Effector CD8-positive, alpha-beta T cell (primary cell): ENCODE results near the gene CASP3.
"Not testable (repeated sequence)": the region's sequence is repeated elsewhere in the genome, so short reads cannot be mapped to it uniquely, and the experiment has no call there.

Experiments used
- DNase-seq: peaks from one replicate; lab custom pipeline; 2025; lab: John Stamatoyannopoulos, UW

The CASP3 gene

DNA sequence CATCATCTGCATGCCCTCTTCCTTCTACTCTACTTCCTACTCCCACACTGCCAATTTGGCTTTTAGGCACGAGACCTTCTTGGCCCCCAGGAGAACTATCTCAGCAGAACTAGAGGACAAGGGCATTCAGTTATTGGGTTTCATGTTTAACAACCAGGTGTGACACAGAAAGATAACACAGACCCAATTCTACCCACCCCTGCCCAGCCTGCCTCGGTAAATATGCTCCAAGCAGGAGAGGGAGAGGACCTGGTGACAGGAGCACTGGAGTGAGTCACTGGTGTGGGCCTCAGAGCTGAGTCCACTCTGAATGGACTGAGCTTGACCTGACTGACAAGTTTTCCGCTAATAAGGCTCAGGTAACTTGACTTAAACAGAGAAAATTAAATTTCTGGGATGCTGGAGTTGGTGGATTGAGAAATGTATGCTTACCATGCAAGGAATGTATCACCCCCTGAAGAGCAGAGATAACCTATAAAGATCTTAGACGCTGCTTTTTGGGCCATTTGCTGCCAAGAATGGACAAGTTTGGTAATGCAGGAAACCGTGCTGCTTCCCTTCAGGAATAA is 52.5 kb downstream of the CASP3 start:
- no peak for DNase-seq

DNA sequence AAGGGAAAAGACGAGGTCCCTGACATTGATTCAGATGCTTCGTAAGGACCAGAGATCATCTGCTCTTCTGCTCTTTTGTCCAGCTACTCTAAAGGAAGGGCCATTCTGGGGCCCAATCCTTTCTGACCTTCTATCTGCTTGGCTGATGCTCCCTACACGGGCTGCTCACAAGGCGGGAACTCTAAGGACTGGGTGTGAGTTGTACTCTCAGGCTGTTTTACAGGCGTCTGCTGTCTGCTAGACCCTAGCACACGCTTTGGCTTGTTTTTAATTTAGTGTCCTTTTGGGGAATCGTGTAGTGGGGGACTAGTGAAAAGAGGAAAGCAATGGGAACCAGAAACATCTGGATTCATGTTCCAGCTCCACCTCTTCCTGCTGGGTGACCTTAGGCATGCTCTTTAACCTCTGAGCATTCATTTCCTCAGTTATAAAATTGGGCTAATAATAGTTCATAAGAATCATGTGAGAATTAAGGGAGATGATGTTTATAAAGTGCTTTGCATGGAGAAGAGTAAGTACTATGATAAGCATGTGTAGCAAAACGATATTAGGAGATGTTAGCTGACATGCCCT is 53.1 kb downstream of the CASP3 start:
- no peak for DNase-seq

DNA sequence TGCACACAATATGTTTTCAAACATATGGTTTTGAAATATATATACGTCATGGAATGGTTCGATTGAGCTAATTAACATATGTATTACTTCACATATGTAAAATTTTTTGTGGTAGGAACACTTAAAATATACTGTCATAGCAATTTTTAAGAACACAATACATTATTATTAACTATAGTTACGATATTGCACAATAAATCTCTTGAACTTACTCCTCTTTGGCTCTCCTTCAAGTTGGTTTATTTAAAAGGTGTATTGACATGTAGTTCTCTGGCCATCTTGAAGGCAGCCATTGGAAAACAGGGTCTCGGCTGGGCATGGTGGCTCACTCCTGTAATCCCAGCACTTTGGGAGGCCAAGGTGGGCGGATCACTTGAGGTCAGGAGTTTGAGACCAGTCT is 53.8 kb downstream of the CASP3 start:
- no peak for DNase-seq

DNA sequence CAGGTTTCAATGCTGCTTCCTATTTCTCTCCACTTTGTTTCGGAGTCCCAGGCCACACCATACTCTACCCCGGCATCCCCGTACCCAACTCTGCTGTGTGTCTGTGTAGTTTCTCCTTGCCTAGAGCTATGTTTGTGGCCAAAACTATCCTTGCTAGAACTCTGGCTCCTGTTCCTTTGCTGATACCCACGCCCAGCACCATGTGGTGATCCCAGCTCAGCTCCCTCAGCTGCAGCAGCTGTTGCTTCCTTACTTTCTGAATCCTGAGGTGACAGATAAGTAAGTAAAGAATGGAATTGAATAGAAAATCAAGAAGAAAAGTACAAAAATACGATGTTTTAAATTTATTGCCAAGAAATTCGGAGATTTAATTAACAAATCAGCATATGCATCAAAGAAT is 55.8 kb downstream of the CASP3 start:
- no peak for DNase-seq

DNA sequence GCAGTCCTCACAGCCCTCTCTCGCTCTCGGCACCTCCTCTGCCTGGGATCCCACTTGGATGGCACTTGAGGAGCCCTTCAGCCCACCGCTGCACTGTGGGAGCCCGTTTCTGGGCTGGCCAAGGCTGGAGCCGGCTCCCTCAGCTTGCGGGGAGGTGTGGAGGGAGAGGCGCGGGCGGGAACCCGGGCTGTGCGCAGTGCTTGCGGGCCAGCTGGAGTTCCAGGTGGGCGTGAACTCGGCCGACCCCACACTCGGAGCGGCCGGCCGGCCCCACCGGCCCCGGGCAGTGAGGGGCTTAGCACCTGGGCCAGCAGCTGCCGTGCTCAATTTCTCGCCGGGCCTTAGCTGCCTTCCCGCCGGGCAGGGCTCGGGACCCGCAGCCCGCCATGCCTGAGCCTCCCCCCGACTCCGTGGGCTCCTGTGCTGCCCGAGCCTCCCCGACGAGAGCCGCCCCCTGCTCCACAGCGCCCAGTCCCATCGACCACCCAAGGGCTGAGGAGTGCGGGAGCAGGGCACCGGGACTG is 57.4 kb downstream of the CASP3 start:
- not testable (repeated sequence) for DNase-seq

DNA sequence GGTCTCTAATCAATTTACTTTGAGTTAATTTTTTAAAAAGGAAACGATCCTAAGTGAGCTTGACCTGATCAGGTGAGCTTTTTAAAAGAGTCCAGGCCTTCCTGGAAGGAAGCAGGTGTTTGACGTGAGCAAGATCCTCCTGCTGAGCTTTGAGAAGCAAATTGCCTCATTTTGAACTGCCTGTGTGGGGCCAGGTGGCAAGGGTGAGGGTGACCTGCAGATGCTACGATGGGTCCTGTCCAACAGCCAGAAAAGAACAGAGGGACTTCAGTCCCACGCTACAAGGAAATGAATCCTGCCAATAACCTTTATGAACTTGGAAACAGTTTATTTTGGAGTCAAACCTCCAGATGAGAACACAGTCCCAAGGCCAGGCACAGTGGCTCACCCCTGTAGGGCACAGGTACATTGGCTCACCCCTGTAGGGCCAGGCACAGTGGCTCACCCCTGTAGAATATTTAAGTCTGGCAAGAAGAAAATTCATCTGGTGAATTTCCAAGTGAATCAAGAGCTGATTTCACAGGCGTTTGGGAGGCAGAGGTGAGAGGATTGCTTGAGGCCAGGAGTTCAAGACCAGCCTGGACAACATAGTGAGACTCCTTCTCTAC is 58.1 kb downstream of the CASP3 start:
- no peak for DNase-seq

DNA sequence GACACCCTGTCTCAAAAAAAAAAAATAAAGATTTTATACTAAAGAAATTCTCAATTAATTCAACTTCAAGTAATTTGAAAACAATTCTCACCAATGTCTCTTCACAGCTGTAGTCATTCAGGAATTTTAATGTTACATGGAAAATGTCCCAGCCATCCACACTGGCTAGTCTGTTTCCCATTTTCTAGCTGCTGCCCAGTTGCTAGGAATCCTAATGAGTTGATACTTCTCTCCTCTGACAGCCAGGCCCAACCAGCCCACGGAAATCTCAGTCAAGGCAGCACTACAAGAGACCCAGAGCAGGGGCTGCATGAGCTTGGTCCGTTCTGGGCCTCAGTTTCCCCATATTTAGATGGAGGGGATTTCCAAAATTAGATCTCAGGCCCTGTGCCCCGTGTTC is 59.1 kb downstream of the CASP3 start:
- DNase-seq, result no peak

DNA sequence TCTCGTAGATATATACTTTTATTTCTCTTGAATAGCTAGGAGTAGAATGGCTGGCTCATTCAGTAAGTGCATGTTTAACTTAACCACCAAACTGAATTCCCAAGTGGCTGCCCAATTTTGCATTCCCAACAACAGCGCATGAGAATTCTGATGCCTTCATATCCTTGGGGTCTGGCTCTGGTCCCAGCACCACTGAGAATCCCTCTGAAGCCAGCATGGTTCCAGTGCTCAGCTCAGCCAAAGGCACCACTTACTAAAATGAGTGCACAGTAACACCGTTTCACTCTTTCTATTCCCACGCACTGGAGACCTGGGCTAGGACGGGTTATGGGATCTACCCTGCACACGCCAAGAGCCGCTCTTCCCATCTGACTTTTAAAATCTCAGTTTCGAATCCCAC is 60.4 kb downstream of the CASP3 start:
- no peak for DNase-seq

DNA sequence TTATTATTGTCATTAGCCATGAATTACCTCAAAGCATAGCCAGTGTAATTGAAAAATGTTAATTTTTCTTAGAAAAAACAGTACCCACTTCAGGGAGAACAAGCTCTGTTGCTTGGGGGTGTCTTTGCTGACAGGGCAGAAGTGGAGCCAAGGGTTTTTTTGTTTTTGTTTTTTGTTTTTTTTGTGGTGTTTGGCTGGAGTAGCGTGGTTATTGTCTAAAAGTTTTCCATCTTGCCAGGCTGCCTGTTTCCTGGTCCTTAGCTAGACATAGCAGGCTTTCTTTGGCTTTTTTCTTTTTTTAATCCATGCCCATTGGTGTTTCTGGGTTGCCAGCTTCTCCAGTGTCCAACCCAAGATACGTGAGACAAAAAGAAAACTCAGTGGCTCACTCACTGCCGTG is 61.5 kb downstream of the CASP3 start:
- DNase-seq, result no peak

DNA sequence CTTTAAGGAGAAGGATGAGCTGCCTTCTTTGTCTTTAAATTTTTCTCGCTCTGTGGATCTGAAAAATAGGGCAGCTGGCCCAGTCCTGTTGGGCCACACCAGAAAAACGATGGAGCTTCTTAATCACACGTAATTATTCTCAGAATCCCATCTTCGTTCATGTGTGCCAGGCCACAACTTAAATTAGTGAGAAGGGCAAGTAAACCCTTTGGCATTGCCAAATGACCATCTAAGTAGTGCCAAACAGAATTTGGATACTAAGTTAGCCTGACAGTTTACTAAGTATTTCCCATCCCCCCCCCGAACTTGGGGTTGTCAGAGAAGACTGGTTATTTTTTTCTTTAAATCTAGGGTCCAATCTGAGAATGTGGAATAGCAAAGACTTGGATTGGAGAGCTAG is 62.0 kb downstream of the CASP3 start:
- DNase-seq, result no peak

DNA sequence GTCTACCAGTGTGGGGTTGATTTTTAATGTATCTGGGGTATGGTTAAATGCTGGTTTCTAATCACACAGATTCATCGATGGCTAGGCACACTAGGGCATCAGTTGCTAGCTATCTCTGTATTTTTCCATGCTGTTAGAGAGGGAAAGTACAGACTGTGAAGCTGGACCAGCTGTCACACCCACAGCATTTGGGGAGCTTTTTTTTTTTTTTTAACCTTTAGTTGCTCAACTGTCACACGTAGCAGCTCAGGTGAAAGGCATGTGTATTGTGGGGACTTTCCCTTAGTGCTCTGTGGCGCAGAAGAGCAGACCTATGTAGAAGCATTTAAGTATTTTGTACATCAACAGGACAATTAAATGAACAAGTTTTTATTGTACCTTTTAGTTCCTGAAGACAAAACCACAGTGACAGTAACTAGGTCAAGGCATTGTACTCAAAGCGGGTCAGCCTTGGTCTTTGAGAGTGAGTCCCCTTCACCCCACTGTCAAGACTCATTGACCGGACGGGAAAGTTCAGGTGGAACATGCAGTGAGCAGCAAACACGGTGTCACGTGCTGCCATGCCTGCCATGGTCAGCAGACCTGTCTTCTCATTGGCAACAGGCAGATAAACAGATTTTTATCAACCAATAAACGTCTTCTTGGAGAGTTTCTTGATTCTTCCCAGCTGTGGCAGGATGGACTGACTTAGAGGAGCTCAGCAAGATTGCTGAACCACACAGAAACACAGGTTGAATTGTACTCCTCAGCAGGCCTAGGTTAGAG is 65.3 kb downstream of the CASP3 start:
- DNase-seq, result no peak
